LNCaP clone FGC (cell line): Measurements from ENCODE around the gene RHCG.

Experiments used
- DNase-seq: peaks from one replicate; pipeline ENCODE4 v3.0.0-alpha.2; 2011; ENCODE audit warnings: low read depth
- H3K4me3 ChIP-seq: 2 replicates; pipeline ENCODE4 v1.5.1; 2011; ENCODE audit warnings: mild to moderate bottlenecking, low read depth, low read length, control low read depth
- TF ChIP-seq, protein P1 (sequence below): IDR thresholded peaks from 2 replicates; pipeline ENCODE4 v1.5.1; 2012; ENCODE audit warnings: mild to moderate bottlenecking; ENCODE audit not compliant: control insufficient read depth, insufficient read depth; ENCODE audit errors: extremely low read depth

Gene RHCG

DNA sequence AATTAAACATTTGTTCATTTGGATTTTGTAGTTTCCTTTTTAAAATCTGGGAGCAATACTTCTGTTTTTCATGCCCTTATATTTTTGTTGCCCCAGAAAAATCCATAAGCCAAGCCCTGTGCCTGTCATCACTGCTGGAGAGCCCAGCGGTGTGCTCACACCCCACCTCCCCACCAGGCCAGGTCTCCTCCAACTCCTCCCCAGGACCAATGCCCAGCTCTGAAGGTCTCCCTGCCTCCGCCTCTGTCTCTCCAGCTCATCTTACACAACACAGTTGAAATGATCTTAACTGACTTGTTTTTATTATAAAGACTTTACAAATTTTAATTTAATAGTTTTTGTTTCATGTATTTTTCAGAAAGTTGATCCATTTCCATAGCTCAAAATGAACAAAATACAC, 66.4 kb downstream of the RHCG start:
- TF ChIP-seq, protein P1, sequence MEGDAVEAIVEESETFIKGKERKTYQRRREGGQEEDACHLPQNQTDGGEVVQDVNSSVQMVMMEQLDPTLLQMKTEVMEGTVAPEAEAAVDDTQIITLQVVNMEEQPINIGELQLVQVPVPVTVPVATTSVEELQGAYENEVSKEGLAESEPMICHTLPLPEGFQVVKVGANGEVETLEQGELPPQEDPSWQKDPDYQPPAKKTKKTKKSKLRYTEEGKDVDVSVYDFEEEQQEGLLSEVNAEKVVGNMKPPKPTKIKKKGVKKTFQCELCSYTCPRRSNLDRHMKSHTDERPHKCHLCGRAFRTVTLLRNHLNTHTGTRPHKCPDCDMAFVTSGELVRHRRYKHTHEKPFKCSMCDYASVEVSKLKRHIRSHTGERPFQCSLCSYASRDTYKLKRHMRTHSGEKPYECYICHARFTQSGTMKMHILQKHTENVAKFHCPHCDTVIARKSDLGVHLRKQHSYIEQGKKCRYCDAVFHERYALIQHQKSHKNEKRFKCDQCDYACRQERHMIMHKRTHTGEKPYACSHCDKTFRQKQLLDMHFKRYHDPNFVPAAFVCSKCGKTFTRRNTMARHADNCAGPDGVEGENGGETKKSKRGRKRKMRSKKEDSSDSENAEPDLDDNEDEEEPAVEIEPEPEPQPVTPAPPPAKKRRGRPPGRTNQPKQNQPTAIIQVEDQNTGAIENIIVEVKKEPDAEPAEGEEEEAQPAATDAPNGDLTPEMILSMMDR: no peak
- DNase-seq: no peak
- H3K4me3 ChIP-seq: no peak overlapping the region

DNA sequence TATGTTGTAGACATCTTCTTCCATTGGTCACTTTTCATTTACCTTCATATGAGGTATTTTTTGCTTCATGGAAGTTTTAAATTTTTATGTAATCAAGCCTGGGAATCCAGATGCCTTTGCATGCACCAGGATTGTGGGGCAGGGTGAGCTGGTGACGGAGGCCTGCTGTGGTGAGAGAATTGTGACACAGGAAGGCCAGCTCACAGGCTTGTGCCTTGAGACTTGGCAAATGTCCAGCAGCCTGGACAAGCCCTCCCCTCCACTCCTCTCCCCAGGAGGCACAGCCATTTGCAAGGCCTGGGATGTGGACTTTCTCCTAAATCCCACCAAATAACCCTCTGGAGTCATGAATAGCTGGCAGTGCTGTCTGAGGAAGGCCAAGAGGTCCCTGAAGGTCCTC, 67.4 kb downstream of the RHCG start:
- no peak for DNase-seq
- TF ChIP-seq, protein P1: no peak
- no peak overlapping the region for H3K4me3 ChIP-seq

DNA sequence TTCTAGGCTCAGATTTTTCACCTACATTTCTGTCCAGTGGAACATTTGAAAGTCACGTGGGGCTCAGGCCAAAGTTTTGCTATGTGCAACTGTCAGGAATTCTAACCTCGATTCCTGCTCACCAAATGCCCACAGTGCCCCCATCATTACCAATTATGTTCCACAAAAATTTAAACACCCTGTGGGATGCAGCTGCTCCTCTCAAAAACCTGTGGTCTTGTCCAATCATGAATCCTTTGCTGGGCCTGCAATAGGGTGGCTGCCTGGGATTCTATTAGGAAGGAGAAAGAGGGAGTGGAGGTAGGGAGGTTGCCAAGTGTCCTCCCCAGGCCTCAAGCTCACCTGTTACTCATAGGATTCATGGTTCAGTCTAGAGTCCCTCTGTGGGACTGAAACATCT, 68.1 kb downstream of the RHCG start:
- no peak for DNase-seq
- TF ChIP-seq, protein P1: no peak
- H3K4me3 ChIP-seq: no peak overlapping the region

DNA sequence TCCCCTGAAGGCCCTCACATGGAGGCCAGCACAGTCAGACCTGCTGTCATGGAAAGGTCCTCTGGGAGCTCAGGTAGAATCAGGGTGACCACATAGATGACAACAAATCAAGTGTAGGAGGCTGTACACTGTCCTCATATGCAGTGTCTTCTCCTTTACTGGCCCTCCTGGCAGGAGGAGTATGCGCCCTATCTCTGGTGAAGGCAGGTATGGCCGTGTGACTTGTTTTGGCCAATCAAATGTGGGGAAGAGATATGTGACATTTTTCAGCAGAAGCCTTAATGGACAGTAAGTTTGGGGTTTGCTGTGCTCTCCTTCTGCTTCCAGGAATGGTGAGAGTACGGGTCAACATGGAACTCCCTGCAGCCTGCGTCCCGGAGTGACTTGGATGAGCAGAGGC, 69.9 kb downstream of the RHCG start:
- no peak overlapping the region for H3K4me3 ChIP-seq
- no peak for DNase-seq
- TF ChIP-seq, protein P1: no peak

DNA sequence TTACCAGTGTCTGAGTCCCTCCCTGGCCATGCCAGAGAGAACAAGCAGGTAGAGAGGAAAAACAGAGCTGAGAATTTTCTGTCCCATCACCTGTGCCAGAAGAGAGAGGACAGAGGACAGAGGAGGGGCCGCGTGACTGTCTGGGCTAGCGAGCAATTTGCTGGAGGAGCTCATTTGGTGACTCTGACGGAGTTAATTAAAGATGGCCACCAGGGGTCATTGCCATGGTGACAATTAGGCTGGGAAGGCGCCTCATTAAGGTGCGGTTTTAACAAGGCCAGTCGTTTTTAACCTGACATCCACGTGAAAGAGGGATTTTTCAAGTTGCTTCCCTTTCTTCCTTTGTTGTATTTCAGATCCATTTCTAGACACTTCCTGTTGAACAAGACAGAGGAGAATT, 72.4 kb downstream of the RHCG start:
- TF ChIP-seq, protein P1: no peak
- DNase-seq: no peak
- H3K4me3 ChIP-seq: no peak overlapping the region
